Stimulated activated CD8-positive, alpha-beta memory T cell treated with anti-CD3 and anti-CD28 coated beads, Interleukin-2, amount 100 ng/mL, for 1 hour (primary cell): Measurements from ENCODE around the gene SCGB2B2.
"Not testable (repeated sequence)": the region's sequence is repeated elsewhere in the genome, so short reads cannot be mapped to it uniquely, and the experiment has no call there.

Experiments
- DNase-seq, 2 donors: peaks; one replicate each; pipeline ENCODE4 v3.0.0-alpha.2; 2020; ENCODE audit warnings: low read depth in 2 of 2

SCGB2B2 gene

DNA sequence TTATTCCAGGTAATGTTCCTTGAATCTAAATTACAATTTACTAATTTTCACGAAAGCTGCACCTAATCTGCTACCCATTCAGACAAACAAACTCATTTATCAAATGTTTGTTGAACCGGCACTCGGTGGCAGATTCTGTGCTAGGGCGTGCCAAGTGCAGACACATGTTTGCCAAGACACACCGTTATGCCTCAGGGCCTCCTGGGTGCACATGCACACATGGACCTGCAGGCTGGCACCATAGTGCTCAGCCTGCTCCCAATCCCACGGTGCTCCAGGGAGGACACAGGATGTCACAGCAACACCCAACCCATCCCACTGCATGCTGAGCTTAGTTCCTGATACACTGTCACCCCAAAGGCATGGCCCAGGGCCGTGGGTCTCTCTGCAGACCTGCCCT, 7.7 kb downstream of the SCGB2B2 start:
- DNase-seq: no peak

DNA sequence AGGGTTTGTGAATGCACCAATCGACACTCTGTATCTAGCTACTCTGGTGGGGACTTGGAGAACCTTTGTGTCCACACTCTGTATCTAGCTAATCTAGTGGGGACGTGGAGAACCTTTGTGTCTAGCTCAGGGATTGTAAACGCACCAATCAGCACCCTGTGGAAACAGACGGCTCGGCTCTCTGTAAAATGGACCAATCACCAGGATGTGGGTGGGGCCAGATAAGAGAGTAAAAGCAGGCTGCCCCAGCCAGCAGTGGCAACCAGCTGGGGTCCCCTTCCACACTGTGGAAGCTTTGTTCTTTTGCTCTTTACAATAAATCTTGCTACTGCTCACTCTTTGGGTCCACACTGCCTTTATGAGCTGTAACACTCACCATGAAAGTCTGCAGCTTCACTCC, 8.3 kb downstream of the SCGB2B2 start:
- DNase-seq: not testable (repeated sequence)

DNA sequence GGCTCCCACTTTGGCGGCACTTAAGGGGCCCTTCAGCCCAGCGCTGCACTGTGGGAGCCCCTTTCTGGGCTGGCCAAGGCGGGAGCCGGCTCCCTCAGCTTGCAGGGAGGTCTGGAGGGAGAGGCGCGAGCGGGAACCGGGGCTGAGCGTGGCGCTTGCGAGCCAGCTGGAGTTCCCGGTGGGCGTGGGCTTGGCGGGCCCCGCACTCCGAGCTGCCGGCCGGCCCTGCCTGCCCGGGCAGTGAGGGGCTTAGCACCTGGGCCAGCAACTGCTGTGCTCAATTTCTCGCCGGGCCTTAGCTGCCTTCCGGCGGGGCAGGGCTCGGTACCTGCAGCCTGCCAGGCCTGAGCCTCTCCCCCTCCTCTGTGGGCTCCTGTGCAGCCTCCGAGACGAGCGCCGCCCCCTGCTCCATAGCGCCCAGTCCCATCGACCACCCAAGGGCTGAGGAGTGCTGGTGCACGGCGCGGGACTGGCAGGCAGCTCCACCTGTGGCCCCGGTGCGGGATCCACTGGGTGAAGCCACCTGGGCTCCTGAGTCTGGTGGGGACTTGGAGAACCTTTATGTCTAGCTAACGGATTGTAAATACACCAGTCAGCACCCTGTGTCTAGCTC, 8.8 kb downstream of the SCGB2B2 start:
- not testable (repeated sequence) for DNase-seq

DNA sequence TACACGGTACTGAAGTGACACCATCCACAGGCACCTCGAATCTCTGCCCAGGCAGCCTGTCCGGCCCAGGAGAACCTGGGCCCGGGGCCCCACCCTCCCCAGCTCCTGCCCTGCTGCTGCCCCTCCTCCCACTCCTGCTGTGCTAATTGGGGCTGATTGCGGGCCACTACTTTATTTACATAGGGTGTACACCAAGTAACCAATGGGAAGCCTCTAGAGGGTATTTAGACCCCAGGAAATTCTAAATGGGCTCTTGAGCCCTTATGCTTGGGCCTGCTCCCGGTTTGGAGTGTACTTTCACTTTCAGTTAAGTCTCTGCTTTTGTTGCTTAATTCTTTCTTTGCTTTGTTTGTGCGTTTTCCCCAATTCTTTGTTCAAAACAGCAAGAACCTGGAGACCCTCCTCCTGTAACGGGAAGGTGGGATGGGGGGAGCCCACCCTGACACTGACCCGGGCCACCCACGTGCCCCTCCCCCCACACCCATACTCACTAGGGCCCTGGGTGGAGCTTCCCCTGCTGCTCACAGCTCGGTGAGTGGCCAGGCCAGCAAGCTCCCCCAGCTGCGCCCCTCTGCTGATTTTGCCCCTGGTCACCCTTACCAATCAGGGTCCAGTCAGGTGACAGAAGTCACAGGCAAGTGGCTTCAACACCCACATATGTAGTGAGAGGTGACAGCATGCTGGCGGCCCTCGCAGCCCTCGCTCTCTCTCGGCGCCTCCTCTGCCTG, 9.4 kb downstream of the SCGB2B2 start:
- no peak for DNase-seq

DNA sequence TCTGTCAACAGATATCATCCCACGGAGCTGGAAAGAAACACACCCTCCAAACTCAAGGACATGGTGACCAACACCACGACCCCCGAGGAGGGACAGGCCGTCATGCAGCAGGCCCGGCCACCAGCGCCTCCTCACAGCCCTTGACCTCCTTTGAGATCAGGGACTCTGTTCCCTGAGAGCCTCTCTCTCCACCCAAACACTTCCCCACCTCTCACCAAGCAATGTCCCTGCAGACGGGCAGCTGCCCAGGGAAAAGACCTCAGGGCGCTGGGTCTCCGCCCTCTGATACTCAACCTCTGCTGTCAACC, 10.0 kb downstream of the SCGB2B2 start:
- no peak for DNase-seq

DNA sequence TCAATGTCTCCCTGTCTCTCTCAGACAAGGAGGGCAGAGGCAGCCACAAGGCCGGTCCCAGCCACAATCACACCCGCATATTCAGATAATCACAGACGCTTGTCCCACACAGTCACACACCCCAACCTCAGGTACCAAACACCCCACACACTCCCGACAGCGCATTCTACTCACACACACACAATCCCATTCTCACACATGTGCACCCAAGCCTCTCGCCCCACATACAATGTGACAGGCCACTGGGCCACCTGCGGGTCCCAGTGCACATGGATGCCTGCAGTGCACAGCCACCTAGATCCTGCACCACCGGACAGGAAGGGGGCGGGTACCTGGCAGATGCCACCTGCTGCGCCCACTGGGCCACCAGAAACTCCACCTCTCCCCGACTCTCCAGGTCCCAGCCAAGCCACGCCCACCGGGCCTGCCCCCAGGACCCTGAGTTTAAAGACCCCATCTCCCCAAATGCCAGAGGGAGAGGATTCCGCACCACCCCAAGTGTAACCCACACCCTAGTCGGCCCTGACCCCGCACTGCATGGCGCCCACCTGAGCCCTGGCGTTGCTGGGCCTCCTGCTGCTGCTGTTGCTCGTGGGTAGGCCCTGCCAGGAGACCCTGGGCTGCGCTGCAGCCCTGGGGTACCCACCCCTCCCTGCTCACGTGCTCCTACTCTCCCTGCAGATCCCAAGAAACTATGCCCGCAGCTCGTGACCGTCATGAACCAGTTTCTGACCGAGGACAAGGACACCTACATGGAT, 10.6 kb downstream of the SCGB2B2 start:
- no peak for DNase-seq

DNA sequence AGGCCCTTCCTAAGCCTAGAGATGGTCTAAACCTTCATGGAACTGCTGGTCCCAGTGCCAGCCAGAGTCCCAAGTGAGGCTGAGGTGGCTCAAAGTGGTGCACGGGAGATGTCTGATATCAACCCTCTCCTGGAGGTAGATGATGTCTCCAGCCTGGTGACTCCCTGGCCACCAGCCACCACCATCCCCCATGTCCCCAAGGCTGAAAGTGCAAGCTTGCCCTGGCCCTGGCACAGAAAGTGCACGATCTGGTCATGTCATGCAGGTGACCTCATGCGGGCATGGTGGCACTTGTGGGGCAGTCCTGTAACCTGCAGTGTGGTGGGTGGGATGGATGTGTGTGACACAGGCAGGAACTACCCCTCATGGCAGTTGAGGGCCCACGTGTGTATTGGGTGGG, 11.7 kb downstream of the SCGB2B2 start:
- not testable (repeated sequence) for DNase-seq

DNA sequence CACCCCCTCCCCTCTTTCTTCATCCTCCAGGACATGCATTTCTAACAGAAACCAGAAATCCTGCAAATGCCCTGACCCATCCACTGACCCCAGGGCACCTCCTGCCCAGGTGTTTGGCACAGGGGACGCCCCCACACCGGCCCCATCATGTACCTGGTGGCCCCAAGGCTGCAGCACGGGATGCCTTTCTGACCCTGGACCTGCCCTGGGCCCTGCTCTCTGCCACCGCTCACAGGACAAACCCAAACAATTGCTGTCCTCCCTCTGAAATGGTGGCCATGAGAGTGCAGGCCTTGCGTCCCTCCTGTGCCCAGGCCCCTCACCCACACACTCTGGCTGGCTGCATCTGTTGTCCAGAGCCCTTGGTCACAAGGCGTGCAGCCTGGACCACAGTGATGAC, 12.1 kb downstream of the SCGB2B2 start:
- no peak for DNase-seq

DNA sequence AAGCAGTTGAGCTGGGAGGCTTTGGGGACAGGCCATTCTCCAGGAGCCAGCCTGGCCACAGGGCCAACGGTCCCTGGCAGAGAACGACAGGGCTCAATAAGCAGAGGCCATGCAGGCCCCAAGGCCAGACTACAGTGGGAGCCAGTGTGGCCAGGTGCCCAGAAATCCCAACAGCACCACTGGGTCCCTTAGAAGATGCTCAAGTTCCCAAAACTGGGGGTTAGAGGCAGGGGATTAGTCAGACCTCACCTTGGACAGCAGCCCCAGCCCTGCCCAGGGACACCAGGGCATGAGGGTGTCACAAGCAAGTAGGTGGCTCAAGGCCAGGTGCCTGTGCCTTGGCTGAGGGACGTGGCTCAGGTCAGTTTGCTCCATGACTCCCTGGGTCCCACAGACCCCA, 12.8 kb downstream of the SCGB2B2 start:
- DNase-seq: no peak

DNA sequence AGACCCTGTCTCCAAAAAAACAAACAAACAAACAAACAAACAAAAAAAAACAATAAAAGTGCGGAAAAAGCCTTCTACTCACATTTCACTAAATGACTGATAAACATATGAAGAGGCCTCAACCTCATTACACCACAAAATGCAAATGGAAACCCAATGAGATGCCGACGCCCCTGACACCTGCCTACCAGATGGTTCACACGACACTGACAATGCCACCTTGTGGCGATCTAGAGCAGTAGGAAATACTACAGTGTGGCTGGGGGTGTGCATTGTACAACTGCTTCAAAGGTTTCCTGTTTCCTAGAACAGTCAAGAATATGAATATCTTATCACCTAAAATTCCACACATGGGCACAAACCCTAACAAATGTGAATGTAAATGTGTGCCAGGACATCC, 14.0 kb downstream of the SCGB2B2 start:
- peak in 1 of 2 donors; percentile 21 for DNase-seq

DNA sequence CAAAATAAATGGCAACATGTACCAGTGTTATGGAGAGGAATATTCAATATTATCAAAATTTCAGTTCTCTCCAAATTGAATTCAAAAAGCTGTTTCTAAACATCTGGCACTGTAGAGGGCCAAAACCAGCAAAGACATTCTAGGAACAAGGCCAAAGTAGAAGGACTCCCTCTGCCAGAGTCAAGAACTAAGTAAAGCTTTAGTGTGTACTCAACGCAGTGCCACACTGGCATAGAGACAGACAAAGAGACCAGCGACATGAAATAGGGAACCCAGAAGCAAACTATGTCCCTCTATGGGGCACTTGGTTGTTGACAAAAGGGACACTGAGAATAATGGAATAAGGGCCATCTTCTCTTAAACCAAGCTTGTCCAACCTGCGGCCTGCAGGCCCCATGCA, 15.6 kb downstream of the SCGB2B2 start:
- DNase-seq: no peak

DNA sequence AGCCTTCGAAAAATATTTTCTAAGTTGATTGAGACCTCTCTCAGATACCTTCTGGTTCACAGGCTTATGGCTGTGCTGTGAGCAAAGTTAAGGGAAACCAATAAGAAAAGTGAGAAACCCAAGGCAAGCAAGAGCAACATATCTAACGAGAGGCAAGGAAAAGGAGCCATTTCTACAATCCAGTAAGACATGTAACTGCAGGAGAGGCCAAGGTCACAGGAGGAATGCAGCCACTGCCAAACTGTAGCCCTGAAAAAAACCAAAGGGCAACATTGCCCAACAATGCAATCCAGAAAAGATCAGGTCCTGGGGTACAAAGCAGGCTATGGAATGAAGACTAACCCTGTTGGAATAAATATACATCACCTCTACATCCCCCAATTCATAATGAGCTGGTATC, 21.3 kb downstream of the SCGB2B2 start:
- DNase-seq: no peak

DNA sequence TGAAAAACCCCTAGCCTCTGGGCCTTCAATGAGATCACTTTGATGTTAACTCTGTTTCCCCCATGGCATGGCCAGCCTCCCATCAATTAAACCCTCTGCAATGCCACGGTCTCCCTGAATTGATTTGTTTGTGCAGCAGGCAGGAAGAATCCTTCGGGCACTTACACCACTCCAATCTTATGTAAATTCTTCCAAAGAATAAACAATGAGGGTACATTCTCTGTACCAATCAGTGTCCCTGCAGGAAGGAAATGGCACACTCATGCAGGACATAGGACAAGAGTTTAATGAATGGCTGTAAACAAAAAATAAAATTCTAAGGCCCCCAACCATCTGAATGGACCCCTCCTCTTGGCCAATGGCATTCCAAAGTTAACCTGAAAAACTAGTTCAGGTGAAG, 22.2 kb downstream of the SCGB2B2 start:
- no peak for DNase-seq

DNA sequence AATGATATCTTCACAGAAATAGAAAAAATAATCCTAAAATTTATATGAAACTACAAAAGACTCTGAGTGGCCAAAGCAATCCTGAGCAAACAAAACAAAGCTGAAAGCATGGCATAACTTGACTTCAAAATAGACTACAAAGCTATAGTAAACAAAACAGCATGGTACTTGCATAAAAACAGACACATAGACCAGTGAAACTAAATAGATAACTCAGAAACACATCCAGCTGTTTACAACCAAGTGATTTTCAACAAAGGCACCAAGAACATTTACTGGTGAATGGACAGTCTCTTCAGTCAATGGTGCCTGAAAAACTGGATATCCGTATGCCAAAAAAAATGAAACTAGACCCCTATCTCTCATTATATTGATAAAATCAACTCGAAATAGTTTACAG, 25.2 kb downstream of the SCGB2B2 start:
- no peak for DNase-seq

DNA sequence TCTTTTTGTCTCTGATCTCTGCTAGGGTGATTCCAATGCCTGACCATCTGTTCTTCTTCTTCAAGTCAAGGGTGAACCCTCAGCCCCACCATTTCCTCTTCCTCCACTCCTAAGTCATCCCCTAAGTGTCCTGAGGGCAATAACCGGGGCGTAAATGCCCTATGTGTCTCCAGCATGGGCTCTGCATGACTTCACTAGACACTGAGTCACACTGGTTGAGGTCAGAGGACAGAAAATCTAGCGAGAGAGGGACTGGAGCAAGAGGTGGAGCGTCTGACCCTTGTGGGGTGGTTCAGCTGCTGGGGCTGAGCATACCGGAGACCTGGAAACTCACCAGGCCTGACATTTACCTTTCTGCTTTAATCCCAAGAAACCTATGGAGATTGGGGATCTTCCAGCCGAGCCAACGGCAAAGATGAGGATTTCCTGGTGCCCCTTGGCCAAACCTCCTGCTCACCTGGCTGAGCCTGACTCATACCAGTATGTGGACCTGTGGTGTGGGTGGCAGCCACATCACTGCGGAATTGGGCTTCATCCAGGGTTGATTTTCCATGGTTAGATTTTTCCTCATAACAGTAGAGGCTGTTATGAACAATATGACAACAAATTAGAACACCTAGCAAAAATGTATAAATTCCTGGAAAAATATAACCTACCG, 26.9 kb downstream of the SCGB2B2 start:
- DNase-seq: no peak

DNA sequence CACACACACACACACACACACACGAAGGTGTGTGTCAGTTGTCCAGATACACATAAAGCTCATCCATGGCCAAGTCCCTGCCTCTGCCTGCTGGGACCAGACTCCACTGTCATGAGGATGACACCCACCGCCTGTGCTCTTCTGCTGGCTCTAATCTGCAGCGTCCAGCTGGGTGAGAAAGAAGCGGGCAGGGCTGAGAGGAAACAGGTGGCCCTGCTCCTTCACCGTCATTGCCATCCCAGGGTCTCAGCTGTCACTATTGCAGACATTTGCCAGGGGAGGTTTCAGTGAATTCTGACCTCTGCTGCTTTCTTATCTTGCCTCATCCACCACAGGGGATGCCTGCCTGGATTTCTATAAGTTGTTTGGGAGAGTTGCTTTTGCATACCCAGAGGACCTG, 31.4 kb downstream of the SCGB2B2 start:
- no peak for DNase-seq

DNA sequence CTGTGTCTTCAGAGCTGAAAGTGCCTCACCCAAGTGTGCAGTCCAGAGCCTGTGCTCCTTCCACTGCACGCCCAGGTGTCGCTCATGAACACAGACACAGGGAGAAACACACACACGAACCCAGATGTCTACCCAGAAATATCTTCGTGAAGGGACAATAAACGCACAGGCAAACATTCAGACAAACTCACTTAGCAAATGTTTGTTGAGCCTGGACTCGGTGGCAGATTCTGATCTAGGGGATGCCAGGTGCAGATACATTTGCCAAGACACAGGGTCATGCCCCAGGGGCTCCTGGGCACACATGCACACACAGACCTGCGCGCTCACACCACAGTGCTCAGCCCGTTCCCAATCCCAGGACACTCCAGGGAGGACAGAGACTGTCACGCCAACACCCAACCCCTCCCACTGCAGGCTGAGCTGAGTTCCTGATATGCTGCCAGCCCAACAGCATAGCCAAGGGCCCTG, 31.9 kb downstream of the SCGB2B2 start:
- no peak for DNase-seq

DNA sequence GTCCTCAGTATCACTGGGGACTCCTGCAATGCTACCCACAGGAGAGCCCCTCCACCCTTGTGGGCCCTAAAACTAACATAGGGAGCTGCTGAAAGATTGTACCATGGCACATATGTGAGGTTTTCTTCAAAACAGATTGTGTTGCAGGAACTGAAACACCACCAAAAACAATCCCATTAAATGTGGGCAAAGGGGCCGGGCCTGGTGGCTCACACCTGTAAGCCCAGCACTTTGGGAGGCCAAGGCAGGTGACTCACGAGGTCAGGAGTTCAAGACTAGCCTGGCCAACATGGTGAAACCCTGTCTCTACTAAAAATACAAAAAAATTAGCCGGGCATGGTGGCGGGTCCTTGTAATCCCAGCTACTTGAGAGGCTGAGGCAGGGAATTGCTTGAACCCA, 34.7 kb downstream of the SCGB2B2 start:
- no peak for DNase-seq

DNA sequence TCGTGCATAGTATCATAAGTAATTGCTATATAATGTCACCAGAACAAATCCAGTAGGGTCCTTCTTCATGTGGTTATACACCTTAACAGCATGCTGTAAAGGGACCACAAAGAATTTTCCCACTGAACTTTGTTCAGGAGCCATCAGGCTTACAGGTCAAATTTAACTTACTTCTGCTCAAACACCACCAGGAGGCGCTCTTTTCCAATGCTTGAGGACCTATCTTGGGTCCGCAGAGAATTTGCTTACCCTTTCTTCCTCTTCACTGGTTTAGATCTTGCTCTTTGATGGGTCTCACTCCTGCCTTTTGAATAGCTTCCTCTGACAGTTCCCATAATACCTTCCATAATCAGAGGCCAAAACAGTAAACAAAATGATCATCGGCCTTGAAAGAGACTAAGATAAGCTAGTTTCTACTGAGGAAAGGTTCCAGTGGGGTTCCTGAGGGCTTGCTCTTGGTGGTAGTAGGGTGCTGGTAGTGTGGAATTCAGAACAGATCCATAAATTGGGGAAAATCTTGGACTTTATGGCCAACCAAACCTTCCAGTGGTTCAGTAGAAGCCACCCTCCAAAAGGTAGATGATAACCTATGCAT, 37.4 kb downstream of the SCGB2B2 start:
- DNase-seq: peak; percentile 4 to 58

DNA sequence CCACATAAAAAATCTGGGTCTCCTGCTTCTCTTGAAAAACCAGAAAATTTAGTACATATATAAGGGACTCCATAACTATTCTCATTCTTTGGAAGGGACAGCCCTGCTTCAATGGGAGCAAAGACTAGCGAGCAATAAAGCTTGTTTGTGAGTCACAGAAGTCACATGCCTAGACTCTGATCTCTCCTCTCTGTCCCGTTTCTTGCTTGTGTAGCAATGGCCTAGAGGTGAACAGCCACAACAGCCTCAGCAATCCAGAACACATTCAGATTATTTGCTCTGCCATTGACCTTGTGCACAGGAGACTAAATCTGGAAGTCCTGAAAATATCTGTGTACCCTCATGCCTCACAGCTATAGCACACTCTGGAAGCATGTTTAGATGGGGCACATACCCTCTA, 43.2 kb downstream of the SCGB2B2 start:
- no peak for DNase-seq
